RWPE2 (cell line): Measurements from ENCODE around the gene PHF24.
"Not testable (repeated sequence)": the region's sequence is repeated elsewhere in the genome, so short reads cannot be mapped to it uniquely, and the experiment has no call there.

Experiments used
- ATAC-seq: fragments of 200-7000 bp; cut with Tn5 transposase; 3 replicates; pipeline ENCODE4 v1.9.1; 2021; ENCODE audit warnings: low read depth
- DNase-seq: peaks from one replicate; pipeline ENCODE4 v3.0.0-alpha.2; 2020; ENCODE audit warnings: low spot score
- H3K27ac ChIP-seq: fragments of 450-650 bp; 2 replicates; pipeline ENCODE4 v1.5.1; 2017; ENCODE audit warnings: mild to moderate bottlenecking; ENCODE audit not compliant: poor library complexity, severe bottlenecking
- H3K27me3 ChIP-seq: fragments of 250-450 bp; sonication (Bioruptor Pico); 2 replicates; pipeline ENCODE4 v1.5.1; 2021; ENCODE audit warnings: mild to moderate bottlenecking, moderate library complexity; ENCODE audit not compliant: insufficient read depth, poor library complexity, severe bottlenecking
- H3K36me3 ChIP-seq: fragments of 250-450 bp; sonication (Bioruptor Pico); 2 replicates; pipeline ENCODE4 v1.5.1; 2020; ENCODE audit warnings: low read depth, mild to moderate bottlenecking, moderate library complexity
- H3K4me1 ChIP-seq: fragments of 250-450 bp; sonication (Bioruptor Pico); 2 replicates; pipeline ENCODE4 v1.5.1; 2021; ENCODE audit warnings: mild to moderate bottlenecking, moderate library complexity; ENCODE audit not compliant: insufficient read depth, poor library complexity, severe bottlenecking
- H3K4me3 ChIP-seq: fragments of 250-450 bp; sonication (Bioruptor Pico); 2 replicates; pipeline ENCODE4 v1.5.1; 2021; ENCODE audit warnings: mild to moderate bottlenecking, moderate library complexity; ENCODE audit not compliant: severe bottlenecking
- H3K9me3 ChIP-seq: fragments of 250-450 bp; sonication (Bioruptor Pico); 2 replicates; pipeline ENCODE4 v1.5.1; 2021; ENCODE audit warnings: mild to moderate bottlenecking, moderate library complexity; ENCODE audit not compliant: severe bottlenecking
- CTCF ChIP-seq: fragments of 450-650 bp; IDR thresholded peaks from one replicate; pipeline ENCODE4 v1.5.1; 2017; ENCODE audit warnings: mild to moderate bottlenecking, moderate library complexity; ENCODE audit not compliant: poor library complexity, severe bottlenecking

PHF24 gene

GRCh38 chr9:34957492-34958410 is at the start of gene PHF24:
Gene PHF24, plus strand, starts transcription at chr9:34958285. Its CDS starts 13,014 bp downstream, at chr9:34971299.
- peaks cover 51% of the 10 kb centered on the region for H3K27me3 ChIP-seq
- ATAC-seq = peak; percentile 51; the same call in 1 of the 3 replicates
- TF ChIP-seq CTCF = peak; percentile 36
- no peak within 1 kb of the TSS for H3K27ac ChIP-seq
- H3K4me1 ChIP-seq = no peaks in the 10 kb centered on the region
- no peaks in the 10 kb centered on the region for H3K36me3 ChIP-seq
- peak within 1 kb of the TSS; percentile 39 for H3K4me3 ChIP-seq
- DNase-seq = no peak
- no peaks in the 10 kb centered on the region for H3K9me3 ChIP-seq

- H3K27me3 ChIP-seq = no peaks in the 10 kb centered on the region
Measured at GRCh38 chr9:34927061-34927460, 31.0 kb upstream of the PHF24 start.

GRCh38 chr9:34928921-34929320 is 29.2 kb upstream of the PHF24 start:
- no peaks in the 10 kb centered on the region for H3K36me3 ChIP-seq
- DNase-seq (no peak), ATAC-seq (no peak)
- H3K9me3 ChIP-seq = peaks cover 3% of the 10 kb centered on the region
- no peak overlapping the region for H3K27ac ChIP-seq
- no peaks in the 10 kb centered on the region for H3K4me1 ChIP-seq
- H3K4me3 ChIP-seq = no peak overlapping the region
- TF ChIP-seq CTCF = no peak
- H3K27me3 ChIP-seq = no peaks in the 10 kb centered on the region

More at GRCh38 chr9:34927061-34927460, 31.0 kb upstream of the PHF24 start:
- Histone ChIP-seq H3K4me1 (no peaks in the 10 kb centered on the region), H3K4me3 (no peak overlapping the region), H3K9me3 (peaks cover 3% of the 10 kb centered on the region), H3K36me3 (no peaks in the 10 kb centered on the region), H3K27ac (no peak overlapping the region)
- TF ChIP-seq CTCF = no peak
- DNase-seq (no peak), ATAC-seq (no peak)

GRCh38 chr9:34929506-34930102 is 28.5 kb upstream of the PHF24 start:
- DNase-seq (no peak), ATAC-seq (no peak)
- peaks cover 2% of the 10 kb centered on the region for H3K9me3 ChIP-seq
- no peak overlapping the region for H3K4me3 ChIP-seq
- H3K27me3 ChIP-seq = no peaks in the 10 kb centered on the region
- no peak overlapping the region for H3K27ac ChIP-seq
- no peaks in the 10 kb centered on the region for H3K36me3 ChIP-seq
- TF ChIP-seq CTCF = peak; percentile 50
- H3K4me1 ChIP-seq = no peaks in the 10 kb centered on the region

- H3K9me3 ChIP-seq, H3K36me3 ChIP-seq, DNase-seq, H3K4me3 ChIP-seq, H3K27ac ChIP-seq, H3K27me3 ChIP-seq, ATAC-seq, H3K4me1 ChIP-seq: not testable (repeated sequence)
Measured at GRCh38 chr9:34939989-34940388, 18.1 kb upstream of the PHF24 start.
